Loucy (cell line): ENCODE data around the gene CRYBB1.

Experiments used
- H2AFZ ChIP-seq: fragments of 200-600 bp; sonication (generic); 2 replicates; pipeline ENCODE4 v1.6.0; 2016; ENCODE audit warnings: antibody characterized with exemption, mild to moderate bottlenecking, low read length, moderate library complexity
- H3F3A ChIP-seq: fragments of 200-600 bp; 2 replicates; pipeline ENCODE4 v1.6.0; 2016; ENCODE audit warnings: antibody characterized with exemption, low read depth, mild to moderate bottlenecking
- H3K27me3 ChIP-seq: fragments of 200-600 bp; sonication (generic); 2 replicates; pipeline ENCODE4 v1.6.1; 2014; ENCODE audit warnings: low read length, mild to moderate bottlenecking; ENCODE audit not compliant: insufficient read depth, poor library complexity, severe bottlenecking
- H3K36me3 ChIP-seq: fragments of 200-600 bp; sonication (generic); 2 replicates; pipeline ENCODE4 v1.6.1; 2016; ENCODE audit warnings: low read length; ENCODE audit not compliant: insufficient read depth
- H3K4me1 ChIP-seq: fragments of 200-600 bp; sonication (generic); 2 replicates; pipeline ENCODE4 v1.5.1; 2014; ENCODE audit warnings: low read length, mild to moderate bottlenecking; ENCODE audit not compliant: insufficient read depth, poor library complexity, severe bottlenecking
- H3K4me2 ChIP-seq: fragments of 200-600 bp; sonication (generic); 2 replicates; pipeline ENCODE4 v1.6.0; 2014; ENCODE audit warnings: antibody characterized with exemption, low read length, low read depth, mild to moderate bottlenecking; ENCODE audit not compliant: poor library complexity, severe bottlenecking
- H3K4me3 ChIP-seq: fragments of 200-600 bp; sonication (generic); 2 replicates; pipeline ENCODE4 v1.5.1; 2014; ENCODE audit warnings: low read length, mild to moderate bottlenecking, mixed read lengths; ENCODE audit not compliant: poor library complexity, severe bottlenecking
- H3K79me2 ChIP-seq: fragments of 200-600 bp; sonication (generic); 2 replicates; pipeline ENCODE4 v1.6.1; 2014; ENCODE audit warnings: low read length; ENCODE audit not compliant: insufficient read depth
- H3K9ac ChIP-seq: fragments of 200-600 bp; sonication (generic); 2 replicates; pipeline ENCODE4 v1.6.0; 2014; ENCODE audit warnings: mild to moderate bottlenecking, low read depth, low read length, moderate library complexity; ENCODE audit not compliant: poor library complexity, severe bottlenecking
- H3K9me2 ChIP-seq: fragments of 200-600 bp; sonication (generic); replicated peaks from 2 replicates; pipeline ENCODE4 v1.6.1; 2016; ENCODE audit warnings: low read depth, low read length, mixed read lengths
- H3K9me3 ChIP-seq: fragments of 200-600 bp; sonication (generic); 2 replicates; pipeline ENCODE4 v1.6.1; 2014; ENCODE audit warnings: mild to moderate bottlenecking, antibody characterized with exemption, low read length, low read depth; ENCODE audit not compliant: insufficient read depth
- H4K20me1 ChIP-seq: fragments of 200-600 bp; sonication (generic); 2 replicates; pipeline ENCODE4 v1.6.0; 2014; ENCODE audit warnings: antibody characterized with exemption, low read length, mild to moderate bottlenecking; ENCODE audit not compliant: insufficient read depth, poor library complexity, severe bottlenecking
- EZH2phosphoT487 ChIP-seq: fragments of 200-600 bp; IDR thresholded peaks from 2 replicates; pipeline ENCODE4 v1.6.1; 2018; ENCODE audit warnings: antibody characterized with exemption, mild to moderate bottlenecking, moderate library complexity, borderline replicate concordance
- TF ChIP-seq, protein P1 (sequence below): fragments of 200-600 bp; sonication (generic); conservative IDR thresholded peaks from 2 replicates; pipeline ENCODE4 v1.5.1; 2014; ENCODE audit warnings: mild to moderate bottlenecking, antibody characterized with exemption, low read length

Gene CRYBB1

GRCh38 chr22:26579331-26579886 is 38.4 kb downstream of the CRYBB1 start:
- peak overlapping the region; percentile 79 for H2AFZ ChIP-seq
- H3K9me2 ChIP-seq, result no peaks in the 10 kb centered on the region
- H3K4me2 ChIP-seq, result peak overlapping the region; percentile 75
- peaks cover 25% of the 10 kb centered on the region for H3K4me1 ChIP-seq
- H3K27me3 ChIP-seq, result no peaks in the 10 kb centered on the region
- H3F3A ChIP-seq, result no peaks in the 10 kb centered on the region
- no peaks in the 10 kb centered on the region for H3K9me3 ChIP-seq
- peak overlapping the region; percentile 69 for H3K4me3 ChIP-seq
- peak overlapping the region; percentile 67 for H3K9ac ChIP-seq
- H3K79me2 ChIP-seq, result peaks cover 47% of the 10 kb centered on the region
- no peak for TF ChIP-seq EZH2phosphoT487
- TF ChIP-seq, protein P1, sequence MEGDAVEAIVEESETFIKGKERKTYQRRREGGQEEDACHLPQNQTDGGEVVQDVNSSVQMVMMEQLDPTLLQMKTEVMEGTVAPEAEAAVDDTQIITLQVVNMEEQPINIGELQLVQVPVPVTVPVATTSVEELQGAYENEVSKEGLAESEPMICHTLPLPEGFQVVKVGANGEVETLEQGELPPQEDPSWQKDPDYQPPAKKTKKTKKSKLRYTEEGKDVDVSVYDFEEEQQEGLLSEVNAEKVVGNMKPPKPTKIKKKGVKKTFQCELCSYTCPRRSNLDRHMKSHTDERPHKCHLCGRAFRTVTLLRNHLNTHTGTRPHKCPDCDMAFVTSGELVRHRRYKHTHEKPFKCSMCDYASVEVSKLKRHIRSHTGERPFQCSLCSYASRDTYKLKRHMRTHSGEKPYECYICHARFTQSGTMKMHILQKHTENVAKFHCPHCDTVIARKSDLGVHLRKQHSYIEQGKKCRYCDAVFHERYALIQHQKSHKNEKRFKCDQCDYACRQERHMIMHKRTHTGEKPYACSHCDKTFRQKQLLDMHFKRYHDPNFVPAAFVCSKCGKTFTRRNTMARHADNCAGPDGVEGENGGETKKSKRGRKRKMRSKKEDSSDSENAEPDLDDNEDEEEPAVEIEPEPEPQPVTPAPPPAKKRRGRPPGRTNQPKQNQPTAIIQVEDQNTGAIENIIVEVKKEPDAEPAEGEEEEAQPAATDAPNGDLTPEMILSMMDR, result no peak
- no peaks in the 10 kb centered on the region for H3K36me3 ChIP-seq
- no peaks in the 10 kb centered on the region for H4K20me1 ChIP-seq

- Histone ChIP-seq H3K4me3 (no peak overlapping the region), H2AFZ (no peak overlapping the region), H3K9me3 (no peaks in the 10 kb centered on the region), H3K4me1 (peaks cover 39% of the 10 kb centered on the region), H3K4me2 (no peak overlapping the region), H3K36me3 (no peaks in the 10 kb centered on the region), H3K9me2 (no peaks in the 10 kb centered on the region), H4K20me1 (no peaks in the 10 kb centered on the region), H3K27me3 (no peaks in the 10 kb centered on the region), H3K9ac (no peak overlapping the region), H3F3A (peaks cover 3% of the 10 kb centered on the region; the same call in 1 of the 2 replicates), H3K79me2 (peaks cover 51% of the 10 kb centered on the region)
- TF ChIP-seq, protein P1, result no peak
- TF ChIP-seq EZH2phosphoT487, result no peak
Observed at GRCh38 chr22:26577081-26577480, 40.7 kb downstream of the CRYBB1 start.

DNA sequence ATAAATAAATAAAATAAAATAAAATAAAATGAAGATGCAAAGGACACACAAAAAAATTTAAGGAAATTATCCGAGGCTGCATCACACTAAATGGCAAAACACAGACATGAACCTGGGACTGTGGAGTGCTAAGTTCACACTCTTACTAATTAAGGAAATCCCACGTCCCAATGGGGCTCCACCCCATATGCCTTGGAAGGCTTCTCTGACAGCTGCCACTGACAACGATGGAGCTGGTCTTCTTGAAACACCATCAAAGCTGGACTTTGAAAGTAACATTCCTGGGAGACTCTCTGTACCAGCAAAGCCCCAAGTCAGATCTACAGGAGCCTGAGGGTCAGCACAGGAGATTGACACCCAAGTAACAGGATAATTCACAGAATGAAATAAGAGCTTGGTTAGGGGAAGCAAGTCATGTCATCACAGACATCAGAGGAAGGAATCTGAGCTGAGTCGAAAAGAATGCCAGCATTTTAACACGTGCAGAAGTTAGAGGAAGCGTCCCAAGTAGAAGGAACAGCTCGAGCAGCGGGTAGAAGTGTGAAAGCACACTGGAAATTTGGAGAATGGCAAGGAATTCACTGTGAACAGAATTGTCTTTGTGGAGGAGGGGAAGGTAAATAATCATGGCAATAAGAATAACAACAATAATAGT is 41.7 kb downstream of the CRYBB1 start:
- H3K4me1 ChIP-seq, result peaks cover 39% of the 10 kb centered on the region
- H3F3A ChIP-seq, result peaks cover 3% of the 10 kb centered on the region; the same call in 1 of the 2 replicates
- TF ChIP-seq EZH2phosphoT487, result no peak
- TF ChIP-seq, protein P1, result no peak
- H3K4me2 ChIP-seq, result no peak overlapping the region
- H3K4me3 ChIP-seq, result no peak overlapping the region
- no peak overlapping the region for H2AFZ ChIP-seq
- no peak overlapping the region for H3K9ac ChIP-seq
- H3K9me2 ChIP-seq, result no peaks in the 10 kb centered on the region
- no peaks in the 10 kb centered on the region for H3K36me3 ChIP-seq
- peaks cover 54% of the 10 kb centered on the region for H3K79me2 ChIP-seq
- no peaks in the 10 kb centered on the region for H3K9me3 ChIP-seq
- no peaks in the 10 kb centered on the region for H3K27me3 ChIP-seq
- no peaks in the 10 kb centered on the region for H4K20me1 ChIP-seq
